OCI-LY3 (cell line): ENCODE measurements around the gene ANKRD13D.

Experiments used
- EZH2phosphoT487 ChIP-seq: fragments of 200-600 bp; shearing (Covaris generic); IDR thresholded peaks from 2 replicates; pipeline ENCODE4 v1.6.1; 2018; ENCODE audit warnings: antibody characterized with exemption, mixed run types, low read depth
- TF ChIP-seq, protein P1 (sequence below): fragments of 200-600, 300-600 bp; sonication (generic); IDR thresholded peaks from 2 replicates; pipeline ENCODE4 v1.5.1; 2014; ENCODE audit warnings: antibody characterized with exemption, low read length, low read depth

DNA sequence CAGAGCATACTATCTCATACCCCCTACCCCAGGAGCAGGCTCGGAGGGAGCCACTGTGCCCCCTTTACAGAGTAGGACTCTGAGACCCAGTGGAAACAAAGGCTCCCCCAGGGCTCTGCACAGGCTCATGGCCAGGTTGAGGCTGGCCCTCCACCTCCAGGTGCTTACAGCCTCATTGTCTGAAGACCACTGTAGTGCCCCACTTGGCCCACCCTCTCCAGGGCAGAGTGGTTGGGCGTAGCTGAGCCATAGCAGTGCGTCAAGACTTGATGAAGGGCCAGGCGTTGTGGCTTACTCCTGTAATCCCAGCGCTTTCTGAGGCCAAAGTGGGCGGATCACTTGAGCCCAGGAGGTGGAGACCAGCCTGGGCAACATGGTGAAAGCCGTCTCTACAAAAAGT is 1.7 kb downstream of the ANKRD13D start:
- TF ChIP-seq, protein P1, sequence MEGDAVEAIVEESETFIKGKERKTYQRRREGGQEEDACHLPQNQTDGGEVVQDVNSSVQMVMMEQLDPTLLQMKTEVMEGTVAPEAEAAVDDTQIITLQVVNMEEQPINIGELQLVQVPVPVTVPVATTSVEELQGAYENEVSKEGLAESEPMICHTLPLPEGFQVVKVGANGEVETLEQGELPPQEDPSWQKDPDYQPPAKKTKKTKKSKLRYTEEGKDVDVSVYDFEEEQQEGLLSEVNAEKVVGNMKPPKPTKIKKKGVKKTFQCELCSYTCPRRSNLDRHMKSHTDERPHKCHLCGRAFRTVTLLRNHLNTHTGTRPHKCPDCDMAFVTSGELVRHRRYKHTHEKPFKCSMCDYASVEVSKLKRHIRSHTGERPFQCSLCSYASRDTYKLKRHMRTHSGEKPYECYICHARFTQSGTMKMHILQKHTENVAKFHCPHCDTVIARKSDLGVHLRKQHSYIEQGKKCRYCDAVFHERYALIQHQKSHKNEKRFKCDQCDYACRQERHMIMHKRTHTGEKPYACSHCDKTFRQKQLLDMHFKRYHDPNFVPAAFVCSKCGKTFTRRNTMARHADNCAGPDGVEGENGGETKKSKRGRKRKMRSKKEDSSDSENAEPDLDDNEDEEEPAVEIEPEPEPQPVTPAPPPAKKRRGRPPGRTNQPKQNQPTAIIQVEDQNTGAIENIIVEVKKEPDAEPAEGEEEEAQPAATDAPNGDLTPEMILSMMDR, result no peak
- no peak for TF ChIP-seq EZH2phosphoT487
